Stimulated activated CD4-positive, alpha-beta T cell treated with anti-CD3 and anti-CD28 coated beads, TNF-alpha, amount 100 ng/mL, for 48 hours (primary cell): ENCODE results near the gene CDK11A.
"Not testable (repeated sequence)": the region's sequence is repeated elsewhere in the genome, so short reads cannot be mapped to it uniquely, and the experiment has no call there.

ENCODE experiments used
- DNase-seq, 3 donors: peaks; one replicate each; pipeline ENCODE4 v3.0.0-alpha.2; 2020; ENCODE audit warnings: low read depth in 3 of 3

Gene CDK11A

DNA sequence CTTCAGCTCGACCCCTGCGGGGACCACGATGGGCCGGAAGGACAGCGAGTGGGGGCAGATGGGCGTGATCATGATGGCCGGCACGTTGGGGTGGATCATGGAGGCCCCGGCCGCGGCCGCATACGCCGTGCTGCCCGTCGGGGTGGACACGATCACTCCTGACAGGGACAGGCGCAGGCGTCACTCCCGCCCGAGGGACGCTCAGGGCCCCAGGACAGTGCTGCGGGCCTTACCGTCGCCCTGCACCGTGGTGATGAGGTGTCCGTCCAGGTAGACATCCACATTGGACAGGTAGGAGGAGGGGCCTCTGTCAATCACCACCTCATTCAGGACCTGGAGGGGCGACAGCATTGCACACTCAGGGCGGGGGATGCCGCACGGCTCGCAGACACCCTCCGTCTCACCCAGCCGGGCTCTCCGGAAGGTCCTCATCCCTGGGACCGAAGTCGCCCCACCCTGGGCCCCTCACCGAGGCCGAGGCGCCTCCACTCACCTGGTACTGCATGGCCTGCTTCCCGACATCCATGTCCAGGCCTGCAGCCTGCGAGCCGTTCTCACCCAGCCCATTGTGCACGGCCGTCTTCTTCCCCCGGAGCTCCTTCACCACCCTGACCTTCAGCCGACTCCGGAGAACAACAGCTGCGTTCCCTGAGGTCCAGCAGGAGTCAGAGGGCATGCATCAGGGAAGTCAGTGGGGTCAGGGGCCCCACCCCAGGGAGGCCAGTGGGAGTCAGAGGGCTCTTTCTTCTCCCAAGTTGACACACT is 30.1 kb upstream of the CDK11A start:
- DNase-seq: no peak

DNA sequence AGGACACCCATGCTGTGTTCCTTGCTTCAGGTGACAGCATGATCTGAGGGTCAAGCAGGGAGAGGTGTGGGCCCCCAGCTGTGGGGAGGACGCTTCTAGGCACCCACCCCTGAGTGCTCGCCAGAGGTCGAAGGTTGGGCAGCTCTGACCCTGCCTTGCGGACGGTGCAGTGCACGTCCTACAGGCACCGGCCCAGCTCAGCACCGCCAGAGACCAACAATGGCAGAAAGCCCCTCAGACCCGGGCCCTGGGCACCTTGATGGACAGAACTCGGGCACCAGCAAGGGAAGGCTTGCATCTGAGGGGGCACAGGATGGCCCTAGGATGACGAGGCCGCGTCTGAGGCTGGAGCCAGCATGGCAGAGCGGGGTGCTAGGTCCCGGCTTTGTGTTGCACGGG is 29.4 kb upstream of the CDK11A start:
- DNase-seq: no peak

DNA sequence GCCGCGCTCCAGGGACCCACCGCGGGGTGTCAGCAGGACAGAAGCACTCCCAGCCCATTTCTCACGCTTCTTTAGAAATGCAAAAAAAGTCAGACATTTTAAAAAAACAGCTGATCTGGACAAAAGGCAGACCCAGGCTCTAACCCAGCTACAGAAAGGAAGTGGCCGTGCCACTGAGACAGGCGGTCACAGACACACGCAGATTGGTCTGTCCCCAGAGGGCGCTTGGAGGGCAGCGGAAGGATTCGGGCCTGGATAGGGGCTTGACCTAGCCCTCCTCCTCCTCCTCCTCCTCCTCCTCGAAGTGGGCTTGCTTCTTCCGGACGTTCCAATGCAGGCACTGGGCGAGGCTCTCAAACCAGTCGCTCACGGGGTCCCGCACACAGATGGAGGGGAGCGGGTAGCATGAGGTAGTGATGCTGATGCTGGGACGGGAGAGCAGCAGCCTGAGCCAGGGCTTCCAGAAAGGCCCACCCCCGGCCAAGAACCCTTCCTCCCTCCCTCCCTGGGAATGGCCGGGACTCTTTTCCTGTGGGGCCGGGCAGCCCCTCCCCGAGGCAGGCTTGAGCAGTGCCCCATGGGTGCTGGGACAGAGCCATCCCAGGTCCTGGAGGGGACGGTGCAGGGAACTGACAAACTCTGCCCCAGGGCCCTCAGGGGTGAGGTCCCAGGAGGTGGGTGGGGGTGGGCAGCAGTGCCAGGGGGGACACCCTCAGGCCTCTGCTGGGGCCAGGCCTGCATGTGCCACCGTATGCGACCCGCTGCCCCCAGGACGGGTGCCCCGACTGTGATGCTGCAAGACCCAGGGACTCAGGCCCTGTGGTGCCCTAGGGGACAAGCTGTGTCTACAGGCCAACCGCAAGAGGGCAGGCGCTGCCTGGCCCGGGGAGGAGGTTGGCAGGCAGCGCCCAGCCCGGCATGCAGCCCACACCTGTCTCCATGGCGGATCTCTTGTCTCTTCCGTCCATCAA is 28.8 kb upstream of the CDK11A start:
- no peak for DNase-seq

DNA sequence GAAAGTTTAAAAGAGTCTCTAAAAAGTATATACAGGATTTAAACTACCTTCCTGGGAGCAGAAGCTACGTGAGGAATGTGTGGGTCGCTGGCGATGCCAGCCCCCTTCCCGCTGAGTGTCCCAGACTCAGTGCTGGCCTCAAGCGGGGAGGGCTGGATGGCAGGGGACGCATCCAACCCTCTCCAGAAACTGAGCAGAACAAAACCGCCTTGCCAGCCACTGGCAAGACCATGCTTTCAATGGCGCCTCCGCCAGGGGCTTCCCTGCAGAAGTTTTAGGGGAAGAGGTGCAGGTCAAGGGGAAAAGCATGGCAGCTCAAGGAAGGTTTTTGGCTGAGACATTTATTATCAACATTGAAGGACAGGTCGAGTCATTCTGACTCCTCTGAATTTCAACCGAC is 28.0 kb upstream of the CDK11A start:
- no peak for DNase-seq

DNA sequence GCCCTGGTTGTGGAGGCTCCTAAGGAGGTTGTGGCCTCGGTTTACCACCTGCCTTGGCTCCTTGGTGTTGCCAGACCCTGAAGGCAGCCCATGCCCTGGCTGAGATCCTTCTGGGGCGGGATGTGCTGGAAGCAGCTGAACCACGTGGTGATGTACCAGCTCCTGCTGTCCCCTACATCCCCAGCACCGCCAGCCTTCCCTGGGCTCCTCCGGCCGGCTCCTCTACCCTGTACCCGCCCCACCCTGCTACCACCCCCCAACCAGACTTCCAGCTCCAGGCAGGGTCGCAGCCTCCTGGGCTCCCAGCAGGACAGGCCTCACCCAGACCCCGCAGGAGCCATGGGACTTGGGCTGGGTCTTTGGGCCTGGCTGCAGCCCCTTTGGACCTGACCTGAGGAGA is 25.8 kb upstream of the CDK11A start:
- DNase-seq: not testable (repeated sequence)

DNA sequence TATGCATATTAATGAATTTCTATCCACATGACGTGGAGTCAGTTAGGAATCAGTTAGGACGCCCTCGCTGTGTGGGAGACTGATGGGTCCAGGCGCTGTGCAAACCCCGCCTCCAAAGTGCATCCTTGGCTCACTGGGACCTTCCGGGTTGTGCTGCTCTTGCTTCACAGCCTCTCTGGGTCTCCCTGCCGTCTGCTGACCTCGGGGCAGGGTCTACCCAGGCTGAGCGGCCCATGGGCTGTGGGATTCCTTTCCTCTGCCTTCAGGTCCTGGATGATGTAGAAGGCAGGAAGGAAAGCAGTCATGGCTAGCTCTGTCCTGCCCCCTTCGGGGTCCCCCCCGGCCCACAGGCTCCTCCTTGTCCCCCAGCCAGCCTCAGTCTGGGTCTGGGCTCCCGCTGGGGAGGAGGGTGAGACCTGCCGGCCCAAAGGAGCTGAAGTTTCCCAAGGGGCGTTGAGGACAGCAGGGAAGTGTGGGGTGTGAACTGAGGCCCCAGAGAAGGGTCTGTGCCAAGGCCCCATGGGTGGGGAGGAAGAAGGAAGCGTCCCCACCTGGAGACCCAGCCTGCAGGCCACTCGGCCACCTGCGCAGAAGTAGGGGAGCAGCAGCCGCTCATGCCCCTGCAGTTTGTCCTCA is 24.6 kb upstream of the CDK11A start:
- no peak for DNase-seq

DNA sequence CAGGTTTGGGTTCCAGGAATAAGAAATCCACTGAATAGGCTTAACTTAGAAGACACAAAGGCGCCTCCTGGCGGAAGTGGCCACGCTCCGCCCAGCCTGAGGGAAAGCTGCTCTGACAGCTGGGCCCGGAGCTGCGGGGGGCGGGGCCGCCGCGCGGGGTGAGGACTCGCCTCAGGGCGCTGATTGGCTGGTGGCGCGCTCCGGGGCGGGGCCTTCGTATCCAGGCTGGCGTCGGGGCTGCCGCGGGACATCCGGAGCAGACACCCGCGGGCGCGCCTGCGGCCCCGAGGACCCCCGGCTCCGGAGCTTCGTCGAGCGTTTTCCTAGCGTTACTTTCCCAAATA is 22.4 kb upstream of the CDK11A start:
- not testable (repeated sequence) for DNase-seq

DNA sequence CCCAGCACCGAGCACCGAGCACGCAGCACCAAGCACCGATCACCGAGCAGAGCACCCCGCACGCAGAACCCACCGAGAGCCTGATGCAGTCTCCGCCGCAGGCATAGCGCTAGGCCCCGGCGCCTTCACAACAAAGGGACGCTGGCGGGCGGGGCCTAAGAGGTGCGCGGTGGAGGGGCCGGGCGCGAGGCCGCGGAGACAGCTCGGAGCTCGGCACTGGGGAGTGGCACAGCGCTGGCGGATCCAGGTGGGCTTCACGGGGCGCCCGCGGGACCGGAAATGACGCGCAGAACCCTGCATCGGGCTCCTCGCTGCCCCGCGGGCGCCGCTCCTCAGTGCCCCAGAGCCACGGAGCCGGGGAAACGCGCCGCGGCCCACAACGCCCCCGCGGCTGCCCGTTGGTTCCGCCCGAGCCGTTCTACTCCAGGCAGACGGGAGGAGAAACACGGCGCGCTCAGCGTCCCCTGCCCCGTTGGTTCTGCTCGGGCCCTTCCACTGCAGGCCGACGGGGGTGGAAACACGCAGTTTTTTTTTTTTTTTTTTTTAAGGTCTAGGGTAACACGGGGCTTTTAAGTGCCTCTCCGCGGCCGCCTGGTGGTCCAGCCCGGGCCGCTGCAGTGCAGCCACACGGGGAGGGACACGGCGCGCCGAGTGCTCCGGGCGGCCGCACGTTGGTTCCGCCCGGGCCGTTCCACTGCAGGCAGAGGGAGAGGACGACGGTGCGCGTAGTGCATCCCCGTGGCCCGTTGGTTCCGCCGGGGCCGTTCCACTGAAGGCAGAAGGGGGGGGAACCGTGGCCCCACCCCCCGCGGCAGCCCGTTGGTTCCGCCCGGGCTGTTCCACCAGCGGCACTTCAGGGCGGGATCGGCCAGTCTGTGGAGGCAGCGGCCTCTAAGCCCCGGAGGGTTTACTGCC is 21.8 kb upstream of the CDK11A start:
- peak; percentile 31 to 93 (median 85) for DNase-seq

DNA sequence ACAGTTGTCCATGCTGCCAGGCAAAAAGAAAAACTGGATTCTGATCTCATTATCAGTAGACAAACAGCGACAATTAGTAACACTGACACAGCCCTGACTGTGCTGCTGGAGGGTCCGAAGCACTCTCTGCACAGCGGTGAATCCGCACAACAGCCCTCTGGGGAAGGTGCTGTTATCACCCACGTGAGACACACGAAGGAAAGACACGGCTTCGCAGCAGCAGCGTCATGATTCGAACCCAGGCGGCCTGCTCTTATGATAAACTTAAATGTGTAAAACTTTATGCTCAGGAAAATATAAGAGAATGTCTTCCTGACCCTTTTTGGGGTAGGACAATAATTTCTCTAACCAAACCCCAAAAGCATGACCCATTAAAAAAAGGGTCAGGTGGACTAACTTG is 18.4 kb upstream of the CDK11A start:
- DNase-seq: not testable (repeated sequence)

DNA sequence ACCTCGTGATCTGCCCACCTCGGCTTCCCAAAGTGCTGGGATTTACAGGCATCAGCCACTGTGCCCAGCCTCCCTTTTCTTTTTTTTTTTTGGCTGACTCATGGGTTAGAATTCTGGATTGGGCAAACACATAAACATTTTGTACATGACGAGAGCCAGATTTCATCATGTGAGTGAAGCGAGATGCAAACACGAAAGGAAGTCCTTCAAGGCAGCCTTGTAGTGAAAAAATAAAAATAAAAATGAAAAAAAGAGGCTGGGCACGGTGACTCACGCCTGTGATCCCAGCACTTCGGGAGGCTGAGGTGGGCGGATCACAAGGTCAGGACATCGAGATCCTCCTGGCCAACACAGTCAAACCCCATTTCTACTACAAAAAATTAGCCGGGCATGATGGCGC is 16.9 kb upstream of the CDK11A start:
- not testable (repeated sequence) for DNase-seq

DNA sequence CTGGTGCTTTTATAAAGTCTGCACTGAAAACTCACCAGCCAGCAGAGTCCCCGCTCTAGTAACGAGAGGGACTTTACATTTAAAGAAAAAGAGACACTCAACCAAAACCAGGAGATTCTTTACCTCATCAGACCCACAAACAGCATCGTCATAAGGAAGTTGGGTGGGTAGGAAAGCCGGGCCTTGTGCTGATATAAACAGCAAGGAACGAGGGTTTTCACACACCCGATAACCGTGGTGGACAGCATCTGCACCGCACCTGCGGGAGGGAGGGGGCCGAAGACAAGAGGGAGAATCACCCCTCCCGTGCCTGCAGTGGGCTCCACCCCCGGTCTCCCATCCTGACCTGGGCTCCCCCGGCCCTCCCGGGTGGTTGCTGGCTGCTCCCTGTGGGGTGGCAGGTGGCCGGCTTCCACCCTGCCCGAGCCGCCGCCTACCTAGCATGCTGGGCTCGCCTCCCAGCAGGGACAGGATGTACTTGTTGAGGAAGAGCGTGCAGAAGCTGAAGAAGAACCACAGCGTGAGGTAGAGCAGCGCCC is 14.7 kb upstream of the CDK11A start:
- DNase-seq: not testable (repeated sequence)

DNA sequence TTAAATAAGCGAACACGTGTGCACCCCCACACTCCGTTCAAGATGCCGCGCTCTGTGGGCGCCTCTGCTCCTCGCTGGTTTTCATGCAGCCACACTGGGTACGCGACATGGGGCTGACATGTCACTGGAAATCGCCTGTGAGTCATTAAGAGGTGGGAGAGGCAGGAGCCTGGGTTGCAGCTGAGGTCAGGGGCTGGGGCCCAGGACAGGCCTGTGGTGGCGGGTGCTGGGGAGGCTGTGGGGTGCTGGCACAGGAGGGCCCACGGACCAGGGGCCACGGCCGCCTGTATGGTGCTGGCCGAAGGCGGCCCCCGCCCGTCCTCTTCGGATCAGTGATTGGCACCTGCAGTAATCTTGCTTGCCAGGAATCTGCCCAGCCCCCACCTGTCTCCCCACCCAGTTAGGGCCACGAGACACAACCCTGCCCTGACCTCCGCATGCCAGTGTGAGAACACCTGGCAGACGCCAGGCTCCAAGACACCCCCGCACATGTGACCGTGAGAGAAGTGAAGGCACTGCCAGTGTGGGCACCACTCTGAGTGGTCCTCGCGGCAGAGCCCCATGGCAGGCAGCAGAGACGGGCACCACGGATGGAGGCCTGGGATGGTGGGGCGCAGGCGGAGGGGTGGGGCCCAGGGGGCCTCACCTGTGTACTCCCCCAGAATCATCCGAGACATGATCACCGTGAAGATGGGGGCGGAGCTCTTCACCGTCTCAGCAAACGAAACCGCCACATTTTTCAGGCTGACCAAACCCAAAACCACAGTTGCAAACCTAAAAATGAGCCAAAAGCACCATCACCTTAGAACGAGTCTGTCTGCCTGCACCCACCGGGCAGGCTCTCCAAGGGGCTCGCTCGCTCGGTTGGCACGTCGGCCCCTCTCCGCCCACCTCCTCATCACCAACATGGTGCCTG is 13.8 kb upstream of the CDK11A start:
- not testable (repeated sequence) for DNase-seq

DNA sequence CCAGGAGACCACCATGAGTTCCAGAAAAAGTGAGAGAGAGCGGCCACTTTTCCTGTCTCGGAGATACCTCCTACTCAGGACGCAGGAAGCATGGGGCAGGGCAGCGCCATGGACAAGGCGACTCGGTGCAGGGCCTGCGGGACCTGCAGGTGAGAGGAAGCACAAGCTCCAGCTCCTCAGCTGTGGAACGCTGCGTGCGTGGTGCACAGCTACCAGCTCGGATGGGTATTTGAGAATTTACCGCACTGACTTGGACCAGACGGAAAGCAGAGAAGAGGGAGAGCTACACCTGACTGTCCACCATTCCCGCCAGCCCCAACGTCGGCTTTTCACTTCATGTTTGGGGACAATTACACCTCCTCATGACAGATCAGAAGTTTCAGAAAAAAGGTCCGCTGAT is 8.2 kb upstream of the CDK11A start:
- no peak for DNase-seq

DNA sequence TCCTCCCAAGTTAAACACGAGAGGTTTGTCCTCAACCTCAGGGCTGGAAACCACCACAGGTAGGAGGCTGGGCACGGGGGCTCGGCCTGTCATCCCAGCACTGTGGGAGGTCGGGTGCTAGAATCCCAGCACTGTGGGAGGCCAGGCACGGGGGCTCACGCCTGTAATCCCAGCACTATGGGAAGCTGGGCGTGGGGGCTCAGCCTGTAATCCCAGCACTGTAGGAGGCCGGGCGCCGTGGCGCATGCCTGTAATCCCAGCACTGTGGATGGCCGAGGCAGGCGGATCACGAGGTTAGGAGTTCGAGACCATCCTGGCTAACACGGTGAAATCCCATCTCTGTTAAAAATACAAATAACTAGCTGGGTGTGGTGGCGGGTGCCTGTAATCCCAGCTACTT is 6.7 kb upstream of the CDK11A start:
- no peak for DNase-seq

DNA sequence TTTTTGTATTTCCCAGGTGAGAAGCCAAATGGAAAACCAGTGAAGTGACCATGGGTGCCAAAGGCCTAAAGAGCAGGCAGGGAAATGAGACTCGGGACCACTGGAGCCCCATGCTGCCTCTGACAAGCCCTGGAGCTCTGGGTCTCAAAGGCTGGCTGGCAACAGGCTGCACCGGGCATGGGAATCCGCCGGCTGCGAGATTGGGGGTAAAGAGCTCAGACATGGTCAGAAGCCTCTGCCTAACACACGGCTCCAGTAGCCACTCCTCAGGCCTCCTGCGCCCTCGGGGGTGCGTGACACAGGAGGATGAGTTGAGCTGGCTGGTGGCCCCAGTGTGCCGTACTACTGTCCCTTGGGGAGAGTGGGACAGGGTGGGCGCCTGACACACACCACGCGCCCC is 6.1 kb upstream of the CDK11A start:
- not testable (repeated sequence) for DNase-seq

DNA sequence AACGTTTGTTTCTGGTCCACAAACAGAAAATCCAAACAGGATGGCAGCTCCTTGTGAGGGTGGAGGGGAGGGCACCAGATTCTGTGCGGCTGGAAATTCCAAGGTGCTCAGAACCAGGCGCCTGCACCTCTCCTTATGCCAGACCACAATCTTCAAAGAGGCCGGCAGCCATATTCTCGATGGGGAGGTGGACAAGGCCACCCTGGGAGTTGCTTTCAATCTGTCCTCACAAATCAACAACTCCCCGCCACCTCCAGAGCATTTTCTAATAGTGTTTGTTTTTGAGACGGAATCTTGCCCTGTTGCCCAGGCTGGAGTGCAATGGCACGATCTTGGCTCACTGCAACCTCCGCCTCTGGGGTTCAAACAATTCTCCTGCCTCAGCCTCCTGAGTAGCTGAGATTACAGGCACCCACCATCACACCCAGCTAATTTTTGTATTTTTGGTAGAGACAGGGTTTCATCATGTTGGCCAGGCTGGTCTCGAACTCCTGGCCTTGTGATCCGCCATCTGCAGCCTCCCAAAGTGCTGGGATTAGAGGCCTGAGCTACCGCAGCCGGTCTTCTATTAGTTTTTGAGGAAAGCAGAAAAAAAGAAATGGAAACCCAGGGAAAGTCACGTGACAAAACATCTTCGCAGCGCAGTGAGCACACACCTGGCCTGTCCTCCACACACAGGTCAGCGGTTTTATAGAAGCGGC is 5.1 kb upstream of the CDK11A start:
- not testable (repeated sequence) for DNase-seq

DNA sequence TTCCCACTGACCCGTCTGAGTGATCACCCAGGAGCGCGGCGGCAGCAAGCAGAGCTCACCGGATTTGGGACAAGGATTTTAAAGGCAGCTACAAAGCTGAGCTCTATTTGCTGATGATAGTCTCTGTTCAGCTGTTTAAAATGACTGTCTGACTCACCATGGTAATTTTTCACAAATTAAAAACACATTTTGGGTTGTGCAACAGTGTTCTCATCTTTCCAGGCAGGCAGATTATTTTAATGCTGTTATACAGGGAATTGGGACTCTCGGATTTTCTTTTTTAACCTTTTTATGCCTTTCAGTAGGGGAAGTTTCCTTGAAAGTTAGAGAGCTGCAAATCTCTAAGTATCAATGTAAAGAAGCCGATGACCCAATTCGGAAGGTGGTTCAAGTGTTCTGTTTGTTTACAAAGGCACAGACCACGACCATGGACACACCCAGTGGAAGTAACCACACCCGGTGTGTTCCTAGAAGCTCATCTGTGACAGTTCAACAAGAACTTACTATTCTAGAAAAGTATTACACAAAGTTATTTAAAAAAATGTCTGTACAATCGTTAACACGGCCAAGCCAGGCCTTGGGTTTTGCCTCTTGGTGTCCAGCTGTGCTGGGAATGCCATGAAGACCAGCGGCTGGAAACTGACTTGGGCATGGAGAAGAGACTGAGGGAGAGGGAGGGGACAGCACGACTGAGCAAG is 4.3 kb upstream of the CDK11A start:
- DNase-seq: not testable (repeated sequence)

DNA sequence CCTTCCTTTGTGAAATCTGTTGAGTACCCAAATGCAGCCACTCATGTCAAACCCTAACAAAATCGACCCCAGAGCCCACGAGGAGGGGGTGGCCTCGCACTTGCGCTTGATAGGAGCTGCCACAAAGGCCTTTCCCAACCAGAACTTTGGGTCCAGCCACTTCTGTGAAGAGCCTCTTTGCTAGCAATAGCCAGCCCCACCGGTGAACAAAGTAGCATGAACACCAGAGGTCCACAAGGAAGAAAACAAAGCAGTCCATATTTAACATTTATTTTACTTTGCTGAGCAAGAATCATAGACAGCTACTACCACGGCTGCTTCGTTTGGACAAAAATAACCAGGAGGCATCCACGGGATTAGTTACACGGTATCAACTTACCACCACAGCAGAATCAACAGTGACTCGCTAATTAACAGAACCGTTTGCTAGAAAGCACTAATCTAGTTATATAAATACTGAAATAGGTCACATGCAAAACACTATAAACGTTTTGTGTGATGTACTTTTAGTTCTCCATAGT is 3.0 kb upstream of the CDK11A start:
- DNase-seq: not testable (repeated sequence)
